Measurements from ENCODE around the gene BTN1A1.
"Not testable (repeated sequence)": the region's sequence is repeated elsewhere in the genome, so short reads cannot be mapped to it uniquely, and the experiment has no call there.

BTN1A1 gene, protein sequence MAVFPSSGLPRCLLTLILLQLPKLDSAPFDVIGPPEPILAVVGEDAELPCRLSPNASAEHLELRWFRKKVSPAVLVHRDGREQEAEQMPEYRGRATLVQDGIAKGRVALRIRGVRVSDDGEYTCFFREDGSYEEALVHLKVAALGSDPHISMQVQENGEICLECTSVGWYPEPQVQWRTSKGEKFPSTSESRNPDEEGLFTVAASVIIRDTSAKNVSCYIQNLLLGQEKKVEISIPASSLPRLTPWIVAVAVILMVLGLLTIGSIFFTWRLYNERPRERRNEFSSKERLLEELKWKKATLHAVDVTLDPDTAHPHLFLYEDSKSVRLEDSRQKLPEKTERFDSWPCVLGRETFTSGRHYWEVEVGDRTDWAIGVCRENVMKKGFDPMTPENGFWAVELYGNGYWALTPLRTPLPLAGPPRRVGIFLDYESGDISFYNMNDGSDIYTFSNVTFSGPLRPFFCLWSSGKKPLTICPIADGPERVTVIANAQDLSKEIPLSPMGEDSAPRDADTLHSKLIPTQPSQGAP

GRCh38 chr6:26500102-26500501 is at the start of gene BTN1A1:
BTN1A1 (plus strand) TSS chr6:26500303; CDS start chr6:26501287, 984 bp downstream.
- no peak for DNase-seq (ENCODE audit: low read depth in 2 of 2)

DNA sequence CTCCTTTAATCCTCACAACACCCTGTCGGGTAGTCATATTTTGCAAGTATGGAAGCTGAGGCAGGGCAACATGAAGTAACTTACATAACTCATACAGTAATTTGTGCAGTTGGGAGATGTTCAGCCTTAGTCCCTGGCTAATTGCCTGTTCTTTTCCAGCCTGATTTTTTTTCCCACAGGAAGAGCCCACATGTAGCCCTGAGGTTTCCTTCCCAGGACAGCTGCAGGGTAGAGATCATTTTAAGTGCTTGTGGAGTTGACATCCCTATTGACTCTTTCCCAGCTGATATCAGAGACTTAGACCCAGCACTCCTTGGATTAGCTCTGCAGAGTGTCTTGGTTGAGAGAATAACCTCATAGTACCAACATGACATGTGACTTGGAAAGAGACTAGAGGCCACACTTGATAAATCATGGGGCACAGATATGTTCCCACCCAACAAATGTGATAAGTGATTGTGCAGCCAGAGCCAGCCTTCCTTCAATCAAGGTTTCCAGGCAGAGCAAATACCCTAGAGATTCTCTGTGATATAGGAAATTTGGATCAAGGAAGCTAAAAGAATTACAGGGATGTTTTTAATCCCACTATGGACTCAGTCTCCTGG is 47.4 kb upstream of the BTN1A1 start:
- DNase-seq (ENCODE audit: low read depth in 2 of 2), result no peak

DNA sequence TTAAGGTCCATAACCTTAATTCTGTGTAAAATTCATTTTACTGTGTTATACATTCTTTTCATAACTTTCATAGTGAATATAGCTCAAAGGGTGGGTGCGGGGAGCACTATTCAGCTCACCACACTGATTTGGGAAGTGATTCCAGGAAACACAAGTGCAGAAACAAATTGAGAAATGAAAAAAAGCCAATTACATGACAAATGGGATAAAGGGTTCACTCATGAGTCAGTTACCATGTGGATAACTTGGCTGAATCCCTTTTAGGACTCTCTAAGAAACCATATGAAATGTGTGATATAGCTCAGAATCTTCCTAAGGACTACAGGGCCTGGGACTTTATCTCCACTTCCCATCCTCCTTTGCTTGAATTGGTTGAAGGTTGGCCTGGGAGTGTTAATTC is 45.5 kb upstream of the BTN1A1 start:
- no peak for DNase-seq (ENCODE audit: low read depth in 2 of 2)

DNA sequence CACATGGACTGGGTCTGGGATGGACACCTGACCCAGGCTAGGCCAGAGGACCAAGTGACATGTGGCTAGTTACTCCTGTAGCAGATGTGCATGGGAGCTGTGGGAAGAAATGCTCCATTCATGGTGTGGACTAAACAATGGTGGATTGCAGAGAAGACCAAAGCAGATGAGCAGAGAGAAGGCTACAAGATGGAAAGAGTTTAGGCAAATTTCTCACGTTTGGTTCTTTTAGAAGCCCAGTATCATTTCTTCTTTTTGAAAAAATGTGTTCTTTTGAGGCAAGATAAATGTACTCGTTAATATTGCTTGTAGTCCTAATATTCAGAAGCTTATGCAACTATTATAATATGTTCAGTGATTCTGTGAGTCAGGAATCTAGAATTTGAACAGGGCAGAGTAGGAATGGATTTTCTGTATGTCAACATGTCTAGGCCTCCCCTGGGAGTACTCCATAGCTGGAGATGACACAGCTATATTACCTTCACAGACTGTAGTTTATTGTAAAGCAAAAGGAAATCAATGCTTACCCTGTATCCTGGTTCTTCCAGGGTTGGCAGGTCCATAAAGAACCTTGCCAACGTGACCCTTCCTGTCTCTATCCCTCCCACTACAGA is 44.6 kb upstream of the BTN1A1 start:
- no peak for DNase-seq (ENCODE audit: low read depth in 2 of 2)

- no peak for DNase-seq (ENCODE audit: low read depth in 2 of 2)
Observed at GRCh38 chr6:26457264-26457805, 42.8 kb upstream of the BTN1A1 start.

DNA sequence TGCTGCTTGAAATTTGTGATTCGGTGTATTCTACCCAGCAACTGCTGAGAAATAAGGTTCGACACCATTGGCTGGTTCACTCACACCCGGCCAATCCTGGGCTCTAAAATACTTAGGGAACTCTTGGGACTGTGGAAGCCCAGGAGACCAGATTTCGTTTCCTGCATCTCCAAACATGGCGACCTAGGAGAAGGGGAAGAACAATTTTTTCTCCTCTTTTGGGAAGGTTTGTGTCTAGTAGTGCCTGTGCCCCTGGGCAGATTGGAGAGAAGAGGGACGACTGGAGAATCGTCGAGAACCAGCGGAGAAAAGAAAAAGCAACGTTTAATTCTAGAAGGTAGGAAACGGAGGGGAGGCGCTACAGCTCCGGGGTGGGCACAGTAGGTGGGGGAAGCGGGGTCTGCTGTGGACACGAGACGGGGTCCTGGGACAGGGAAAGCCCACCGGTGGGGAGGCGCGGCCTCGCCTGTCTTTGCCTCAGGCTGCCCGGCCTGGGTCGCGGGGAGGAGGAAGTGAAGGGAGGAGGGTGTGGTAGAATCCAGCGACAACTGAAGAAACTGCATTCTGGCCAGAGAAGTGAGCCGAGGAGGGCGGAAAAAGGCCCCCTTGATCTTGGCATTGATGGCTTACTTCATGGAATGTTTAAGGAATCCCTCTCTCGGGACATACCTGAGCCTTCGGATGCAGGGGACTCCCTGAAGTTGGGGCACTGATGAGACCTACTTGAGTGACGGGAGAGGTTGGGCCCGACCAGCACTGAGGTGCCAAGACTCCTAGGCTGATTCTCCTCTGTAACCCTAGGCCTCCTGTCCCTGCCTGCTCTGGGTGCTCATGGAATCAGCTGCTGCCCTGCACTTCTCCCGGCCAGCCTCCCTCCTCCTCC is 42.1 kb upstream of the BTN1A1 start, which contains the start of gene BTN2A1:
BTN2A1 (plus strand) TSS at position 150 of the 883 bp plus-strand sequence; CDS start at position 832, 682 bp downstream.
- peak; percentile 50 for DNase-seq (ENCODE audit: low read depth in 2 of 2)

DNA sequence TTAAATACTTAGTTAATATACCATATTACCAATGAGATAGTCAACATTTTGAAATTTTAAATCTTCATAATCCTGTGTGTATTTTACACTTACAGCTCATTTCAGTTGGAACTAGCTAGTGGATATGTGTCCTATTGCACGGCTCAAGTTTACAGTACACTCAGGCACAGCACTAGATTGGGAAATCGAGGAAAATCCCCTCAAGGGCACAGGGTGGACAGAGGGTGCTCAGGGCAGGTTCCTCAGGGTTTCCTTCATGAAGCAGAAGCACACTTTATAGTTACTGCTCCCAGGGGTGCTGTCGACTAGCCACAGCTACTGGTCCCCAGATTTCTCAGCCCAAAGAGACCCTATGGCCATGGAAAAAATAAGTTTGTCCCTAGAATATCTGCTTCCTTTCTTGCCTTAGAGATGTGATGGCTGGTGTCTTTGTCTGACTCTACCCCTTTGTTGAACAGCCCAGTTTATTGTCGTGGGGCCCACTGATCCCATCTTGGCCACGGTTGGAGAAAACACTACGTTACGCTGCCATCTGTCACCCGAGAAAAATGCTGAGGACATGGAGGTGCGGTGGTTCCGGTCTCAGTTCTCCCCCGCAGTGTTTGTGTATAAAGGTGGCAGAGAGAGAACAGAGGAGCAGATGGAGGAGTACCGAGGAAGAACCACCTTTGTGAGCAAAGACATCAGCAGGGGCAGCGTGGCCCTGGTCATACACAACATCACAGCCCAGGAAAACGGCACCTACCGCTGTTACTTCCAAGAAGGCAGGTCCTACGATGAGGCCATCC is 40.9 kb upstream of the BTN1A1 start:
- no peak for DNase-seq (ENCODE audit: low read depth in 2 of 2)

GRCh38 chr6:26461353-26461752 is 38.8 kb upstream of the BTN1A1 start:
- not testable (repeated sequence) for DNase-seq (ENCODE audit: low read depth in 2 of 2)

GRCh38 chr6:26464014-26464413 is 36.1 kb upstream of the BTN1A1 start:
- no peak for DNase-seq (ENCODE audit: low read depth in 2 of 2)

GRCh38 chr6:26464416-26465131 is 35.5 kb upstream of the BTN1A1 start:
- no peak for DNase-seq (ENCODE audit: low read depth in 2 of 2)

GRCh38 chr6:26465776-26466175 is 34.3 kb upstream of the BTN1A1 start:
- DNase-seq (ENCODE audit: low read depth in 2 of 2), result no peak

GRCh38 chr6:26468829-26469228 is 31.3 kb upstream of the BTN1A1 start:
- no peak for DNase-seq (ENCODE audit: low read depth in 2 of 2)

GRCh38 chr6:26470643-26471042 is 29.5 kb upstream of the BTN1A1 start:
- DNase-seq (ENCODE audit: low read depth in 2 of 2), result no peak

- DNase-seq (ENCODE audit: low read depth in 2 of 2), result no peak
Observed at GRCh38 chr6:26471970-26472369, 28.1 kb upstream of the BTN1A1 start.

DNA sequence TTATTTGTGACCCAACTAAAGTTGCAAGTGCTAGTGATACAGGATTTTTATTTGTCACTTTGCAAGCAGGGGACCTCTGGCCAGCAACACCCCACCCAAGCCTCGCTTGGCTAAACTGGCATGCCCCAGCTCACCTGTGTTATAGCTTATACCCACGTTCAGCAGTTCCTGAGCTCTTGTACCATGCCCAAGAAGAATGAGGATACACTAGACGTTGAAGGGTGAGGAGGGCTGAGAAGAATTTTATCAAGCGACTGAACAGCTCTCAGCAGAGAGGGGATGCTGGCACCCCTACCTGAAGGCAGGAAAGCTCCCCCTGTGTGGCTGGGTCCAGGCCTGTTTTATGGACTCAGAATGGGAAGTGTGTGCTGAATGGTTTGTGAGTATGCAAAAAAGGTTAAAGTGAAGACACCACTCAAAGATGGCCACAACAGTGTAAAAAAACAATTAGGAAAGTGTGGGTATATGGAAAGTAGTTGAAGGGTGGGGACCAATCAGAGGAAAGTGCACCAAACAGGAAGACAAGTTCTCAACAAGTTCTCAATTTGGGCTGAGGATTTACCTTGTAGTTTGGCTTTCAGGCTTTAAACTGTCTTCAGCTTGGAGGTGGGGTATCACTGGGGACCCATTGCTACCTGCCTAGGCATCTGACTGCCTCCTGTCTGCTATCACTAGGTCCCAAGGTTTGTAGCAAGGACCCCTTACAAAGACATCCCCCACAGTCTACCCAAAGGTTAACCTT is 27.4 kb upstream of the BTN1A1 start:
- no peak for DNase-seq (ENCODE audit: low read depth in 2 of 2)

GRCh38 chr6:26473429-26473757 is 26.7 kb upstream of the BTN1A1 start:
- DNase-seq (ENCODE audit: low read depth in 2 of 2), result no peak

- peak; percentile 52 to 61 for DNase-seq (ENCODE audit: low read depth in 2 of 2)
Observed at GRCh38 chr6:26473758-26474438, 26.2 kb upstream of the BTN1A1 start.

DNA sequence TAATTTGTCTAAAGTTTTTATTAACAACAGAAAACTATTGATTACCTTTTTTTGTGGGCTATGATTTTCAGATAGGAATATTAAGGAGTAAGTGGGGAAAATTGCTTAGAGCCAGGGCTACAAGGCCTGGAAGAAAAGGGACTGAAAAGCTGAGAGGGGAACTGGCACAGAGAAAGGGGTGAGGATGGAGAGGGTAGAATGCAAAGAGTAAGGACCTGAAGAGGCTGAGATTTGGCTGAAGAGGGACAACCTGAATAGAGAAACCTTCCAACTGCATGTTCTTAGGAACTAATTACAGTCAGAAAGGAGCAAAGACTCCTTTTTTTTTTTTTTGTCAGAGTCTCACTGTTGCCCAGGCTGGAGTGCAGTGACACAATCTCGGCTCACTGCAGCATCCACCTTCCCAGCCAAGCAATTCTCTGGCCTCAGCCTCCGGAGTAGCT is 25.6 kb upstream of the BTN1A1 start:
- DNase-seq (ENCODE audit: low read depth in 2 of 2), result no peak
